ENCODE results near the gene NBR1. TPM values are rescaled to one million over a fixed set of nuclear protein-coding genes. Genes with fewer than 3 reads are reported as not detected.
"Not testable (repeated sequence)": the region's sequence is repeated elsewhere in the genome, so short reads cannot be mapped to it uniquely, and the experiment has no call there.

Gene NBR1
- total and polyA plus RNA-seq, 2 experiments from 2014 or later = 12.6 to 36.8 TPM

DNA sequence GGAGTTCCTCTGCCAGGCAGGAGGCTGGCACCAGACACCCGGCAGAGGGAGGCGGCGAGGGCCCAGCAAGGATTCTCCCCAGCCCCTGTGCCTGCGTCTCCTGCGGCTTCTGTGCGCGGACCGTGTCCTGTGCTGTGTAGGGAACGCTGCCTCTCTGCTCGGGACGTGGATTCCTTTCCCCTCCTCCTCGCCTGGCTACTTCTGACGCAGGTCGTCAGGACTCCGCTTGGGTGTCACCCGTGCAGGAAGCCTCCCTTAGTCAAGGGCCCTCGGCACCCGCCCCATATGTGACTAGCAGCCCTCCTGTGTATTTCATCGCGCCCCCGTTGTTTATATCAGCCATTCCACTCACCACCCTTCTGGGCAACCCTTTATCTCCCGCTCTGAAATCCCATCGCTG lies 75.4 kb downstream of the NBR1 start:
- ATAC-seq; H3K27me3 Mint-ChIP-seq (ENCODE audit: insufficient read depth, low read depth, poor library complexity); H3K27ac Mint-ChIP-seq; DNase-seq (ENCODE audit: low spot score); H3K4me1 ChIP-seq (ENCODE audit: insufficient read depth); H2AFZ ChIP-seq; H3K36me3 Mint-ChIP-seq (ENCODE audit: low read depth); H3K27ac ChIP-seq (ENCODE audit: low read depth); H3K79me2 ChIP-seq (replicated peaks; ENCODE audit: insufficient read depth); H3K4me1 Mint-ChIP-seq; H3K36me3 ChIP-seq (ENCODE audit: insufficient read depth); H3K9me2 ChIP-seq (ENCODE audit: insufficient read depth); H3K27me3 ChIP-seq (ENCODE audit: insufficient read depth); H4K20me1 ChIP-seq (replicated peaks; ENCODE audit: insufficient read depth); H3K9me3 Mint-ChIP-seq; H3K4me3 Mint-ChIP-seq; H3F3A ChIP-seq (replicated peaks; ENCODE audit: low read depth): not testable (repeated sequence)
- Histone ChIP-seq H3K4me3 (0 out of 2 replicates have a peak overlapping the region, but pooled peaks have one; percentile 42), H3K4me2 (peak overlapping the region; percentile 75; the same call in 1 of the 2 replicates)

Small RNA genes within 50 kb of the gene (small RNA-seq; reads per million reads assigned to genes)
- not detected for gene AC060780.2 (ENCODE audit: low replicate concordance)
- gene AC060780.3 (ENCODE audit: low replicate concordance) = not detected
- not detected for gene AC135721.1 (ENCODE audit: low replicate concordance)
- gene RF00004 (ENCODE audit: low replicate concordance) = not detected
- not detected for gene RNU2-1 (ENCODE audit: low replicate concordance)

Other genes starting within 250 kb of the NBR1 start
- 25.7 and 28.4 TPM in 2 replicates for gene AARSD1, start 206.8 kb upstream of the NBR1 start, total RNA-seq (2014; rRNA removed; shearing (Covaris generic))
- 69.6 and 74.4 TPM in 2 replicates for gene AARSD1, start 206.8 kb upstream of the NBR1 start, polyA plus RNA-seq (2016; fragmentation: Nextera tagmentation; extraction: Ambion mirVana)
- 2.3 and 7.7 TPM in 2 replicates for gene PTGES3L, start 191.1 kb upstream of the NBR1 start, total RNA-seq (2014; rRNA removed; shearing (Covaris generic))
- 2.0 and 2.5 TPM in 2 replicates for gene PTGES3L, start 191.1 kb upstream of the NBR1 start, polyA plus RNA-seq (2016; fragmentation: Nextera tagmentation; extraction: Ambion mirVana)
- gene RUNDC1, start 190.6 kb upstream of the NBR1 start, total RNA-seq (2014; rRNA removed; shearing (Covaris generic)) = 11.1 and 11.9 TPM in 2 replicates
- 6.1 and 6.9 TPM in 2 replicates for gene RUNDC1, start 190.6 kb upstream of the NBR1 start, polyA plus RNA-seq (2016; fragmentation: Nextera tagmentation; extraction: Ambion mirVana)
- 1,307 and 1,784 TPM in 2 replicates for gene RPL27, start 172.8 kb upstream of the NBR1 start, total RNA-seq (2014; rRNA removed; shearing (Covaris generic))
- 2,722 and 2,793 TPM in 2 replicates for gene RPL27, start 172.8 kb upstream of the NBR1 start, polyA plus RNA-seq (2016; fragmentation: Nextera tagmentation; extraction: Ambion mirVana)
- 2.3 and 3.3 TPM in 2 replicates for gene IFI35, start 164.4 kb upstream of the NBR1 start, total RNA-seq (2014; rRNA removed; shearing (Covaris generic))
- gene IFI35, start 164.4 kb upstream of the NBR1 start, polyA plus RNA-seq (2016; fragmentation: Nextera tagmentation; extraction: Ambion mirVana) = 1.5 and 1.8 TPM in 2 replicates
- 227 and 300 TPM in 2 replicates for gene VAT1, start 148.8 kb upstream of the NBR1 start, total RNA-seq (2014; rRNA removed; shearing (Covaris generic))
- gene VAT1, start 148.8 kb upstream of the NBR1 start, polyA plus RNA-seq (2016; fragmentation: Nextera tagmentation; extraction: Ambion mirVana) = 233 and 267 TPM in 2 replicates
- gene RND2, start 146.0 kb upstream of the NBR1 start, total RNA-seq (2014; rRNA removed; shearing (Covaris generic)) = 20.8 and 22.9 TPM in 2 replicates
- gene RND2, start 146.0 kb upstream of the NBR1 start, polyA plus RNA-seq (2016; fragmentation: Nextera tagmentation; extraction: Ambion mirVana) = 18.5 and 20.4 TPM in 2 replicates
- gene BRCA1, start 45.9 kb upstream of the NBR1 start, total RNA-seq (2014; rRNA removed; shearing (Covaris generic)) = 31.9 and 45.9 TPM in 2 replicates
- gene BRCA1, start 45.9 kb upstream of the NBR1 start, polyA plus RNA-seq (2016; fragmentation: Nextera tagmentation; extraction: Ambion mirVana) = 37.8 and 43.2 TPM in 2 replicates
- gene TMEM106A, start 40.7 kb downstream of the NBR1 start, total RNA-seq (2014; rRNA removed; shearing (Covaris generic)) = 0.78 and 1.5 TPM in 2 replicates
- 1.1 and 2.4 TPM in 2 replicates for gene TMEM106A, start 40.7 kb downstream of the NBR1 start, polyA plus RNA-seq (2016; fragmentation: Nextera tagmentation; extraction: Ambion mirVana)
- not detected in 2 replicates for gene CCDC200, start 57.4 kb downstream of the NBR1 start, total RNA-seq (2014; rRNA removed; shearing (Covaris generic))
- 0.31 TPM in 1 of 2 replicates, not detected in the other for gene CCDC200, start 57.4 kb downstream of the NBR1 start, polyA plus RNA-seq (2016; fragmentation: Nextera tagmentation; extraction: Ambion mirVana)
- not detected in 2 replicates for gene RNU2-1, start 62.8 kb downstream of the NBR1 start, total RNA-seq (2014; rRNA removed; shearing (Covaris generic))
- 9.2 and 11.2 TPM in 2 replicates for gene RNU2-1, start 62.8 kb downstream of the NBR1 start, polyA plus RNA-seq (2016; fragmentation: Nextera tagmentation; extraction: Ambion mirVana)
- gene ARL4D, start 227.8 kb downstream of the NBR1 start, total RNA-seq (2014; rRNA removed; shearing (Covaris generic)) = 7.2 and 8.7 TPM in 2 replicates
- gene ARL4D, start 227.8 kb downstream of the NBR1 start, polyA plus RNA-seq (2016; fragmentation: Nextera tagmentation; extraction: Ambion mirVana) = 9.5 and 11.5 TPM in 2 replicates

Data from GM23338 (cell line).